ENCODE results near the gene HSDL2.

- TF ChIP-seq POLR2AphosphoS5 (IDR thresholded peaks at IDR 0.05; ENCODE audit: low read depth, low read length) (no peak), CTCF (IDR thresholded peaks at IDR 0.05) (no peak), SIN3A (IDR thresholded peaks at IDR 0.05; ENCODE audit: borderline replicate concordance, insufficient read depth, low read depth, low read length) (no peak), REST (IDR thresholded peaks at IDR 0.05; ENCODE audit: insufficient read depth in 1 of 2, low read depth in 2 of 2, low read length in 1 of 2) (no peak), TCF7L2 (IDR thresholded peaks at IDR 0.05; ENCODE audit: low read depth, low read length) (no peak)
Observed at GRCh38 chr9:112496074-112496722, 116.3 kb downstream of the HSDL2 start.
